Fibroblast of lung (primary cell): ENCODE results near the gene AKAP6. TPM values are rescaled to one million over a fixed set of nuclear protein-coding genes. Genes with fewer than 3 reads are reported as not detected.

Source experiments
- DNase-seq, 2 donors: peaks; one replicate each; pipeline versions ENCODE4 v3.0.0 to v3.0.0-alpha.2; 2010; ENCODE audit warnings: low read depth in 2 of 2
- H2AFZ ChIP-seq: 2 replicates; pipeline ENCODE4 v1.5.1; 2012; ENCODE audit warnings: low read length, control low read depth, inconsistent platforms
- H3K27ac ChIP-seq: 2 replicates; pipeline ENCODE4 v1.5.1; 2011; ENCODE audit warnings: low read length, control low read depth; ENCODE audit not compliant: insufficient read depth
- H3K27me3 ChIP-seq: 2 replicates; pipeline ENCODE4 v1.5.1; 2011; ENCODE audit warnings: mild to moderate bottlenecking, low read length; ENCODE audit not compliant: control insufficient read depth, insufficient read depth
- H3K36me3 ChIP-seq: 2 replicates; pipeline ENCODE4 v1.5.1; 2011; ENCODE audit warnings: low read length; ENCODE audit not compliant: control insufficient read depth, insufficient read depth
- H3K4me1 ChIP-seq: 2 replicates; pipeline ENCODE4 v1.5.1; 2011; ENCODE audit warnings: low read length; ENCODE audit not compliant: control insufficient read depth, insufficient read depth; ENCODE audit errors: extremely low read depth
- H3K4me2 ChIP-seq: 2 replicates; pipeline ENCODE4 v1.5.1; 2011; ENCODE audit warnings: low read length, control low read depth; ENCODE audit not compliant: insufficient read depth; ENCODE audit errors: extremely low read depth
- H3K4me3 ChIP-seq, 4 experiments: fragments of 200-600 bp in 1 of 4; sonication (generic) in 1 of 4; replicated peaks in 1 of 4; 2 replicates each; pipeline ENCODE4 v1.5.1; 2011 to 2016; ENCODE audit warnings: low read length in 4 of 4, low read depth in 3 of 4, mild to moderate bottlenecking in 3 of 4, control low read depth in 2 of 4, inconsistent platforms in 1 of 4, mixed read lengths in 1 of 4; ENCODE audit not compliant: insufficient read depth in 1 of 4; ENCODE audit errors: control extremely low read depth in 1 of 4
- H3K79me2 ChIP-seq: 2 replicates; pipeline ENCODE4 v1.5.1; 2012; ENCODE audit warnings: mild to moderate bottlenecking, low read length, inconsistent platforms; ENCODE audit not compliant: control insufficient read depth, insufficient read depth
- H3K9ac ChIP-seq: 2 replicates; pipeline ENCODE4 v1.5.1; 2011; ENCODE audit warnings: mild to moderate bottlenecking, low read length, control low read depth; ENCODE audit not compliant: insufficient read depth
- H3K9me3 ChIP-seq: 2 replicates; pipeline ENCODE4 v1.5.1; 2012; ENCODE audit warnings: low read depth, low read length; ENCODE audit not compliant: control insufficient read depth, insufficient read depth
- H4K20me1 ChIP-seq: 2 replicates; pipeline ENCODE4 v1.5.1; 2011; ENCODE audit warnings: low read length; ENCODE audit not compliant: control insufficient read depth, insufficient read depth; ENCODE audit errors: extremely low read depth
- CTCF ChIP-seq, 2 donors: IDR thresholded peaks in 1 of 2; conservative IDR thresholded peaks in 1 of 2; 1 replicate in 1 of 2; 2 replicates in 1 of 2; pipeline ENCODE4 v1.5.1; 2011 to 2012; ENCODE audit warnings: low read length in 2 of 2, control low read depth in 1 of 2, inconsistent platforms in 1 of 2, low read depth in 1 of 2, mild to moderate bottlenecking in 1 of 2
- EZH2 ChIP-seq: IDR thresholded peaks from 2 replicates; pipeline ENCODE4 v1.5.1; 2012; ENCODE audit warnings: low read length, control low read depth, mild to moderate bottlenecking; ENCODE audit errors: missing control alignments
- polyA plus RNA-seq, 2 donors: library from polyadenylated mRNA; depleted of rRNA in 1 of 2; stranded (reverse) in 1 of 2; unstranded in 1 of 2; fragments of >200 nt; gene quantifications; 2 replicates each; pipeline ENCODE4 v1.2.1, GENCODE V29; 2011 to 2012; ENCODE audit warnings: missing spikeins in 1 of 2
- total RNA-seq: library from RNA; depleted of rRNA; stranded (reverse); fragments of >200 nt; gene quantifications from 2 replicates; pipeline ENCODE4 v1.2.1, GENCODE V29; 2014

AKAP6 gene
- total and polyA plus RNA-seq, 2 donors (not counting 1 experiment from before 2014, with no cell fraction given): 3.3 to 10.9 TPM

GRCh38 chr14:32449648-32450047 lies 120.5 kb downstream of the AKAP6 start:
- Histone ChIP-seq H4K20me1 (no peaks in the 10 kb centered on the region), H3K9me3 (no peaks in the 10 kb centered on the region), H3K27ac (no peak overlapping the region), H3K4me1 (no peaks in the 10 kb centered on the region), H3K4me3 (no peak overlapping the region), H3K4me2 (no peak overlapping the region), H3K9ac (no peak overlapping the region), H3K36me3 (no peaks in the 10 kb centered on the region), H3K79me2 (no peaks in the 10 kb centered on the region), H3K27me3 (no peaks in the 10 kb centered on the region), H2AFZ (no peak overlapping the region)
- no peak for TF ChIP-seq EZH2
- DNase-seq: no peak

GRCh38 chr14:32450919-32451675 lies 122.0 kb downstream of the AKAP6 start:
- H4K20me1 ChIP-seq: no peaks in the 10 kb centered on the region
- no peaks in the 10 kb centered on the region for H3K9me3 ChIP-seq
- no peak overlapping the region for H3K4me3 ChIP-seq
- no peak overlapping the region for H3K4me2 ChIP-seq
- no peaks in the 10 kb centered on the region for H3K36me3 ChIP-seq
- H3K79me2 ChIP-seq: no peaks in the 10 kb centered on the region
- no peak overlapping the region for H3K9ac ChIP-seq
- no peak overlapping the region for H3K27ac ChIP-seq
- no peak overlapping the region for H2AFZ ChIP-seq
- H3K27me3 ChIP-seq: no peaks in the 10 kb centered on the region
- H3K4me1 ChIP-seq: no peaks in the 10 kb centered on the region
- no peak for TF ChIP-seq EZH2
- no peak for TF ChIP-seq CTCF (conservative IDR thresholded peaks at IDR 0.05 in 1 of 2, IDR thresholded peaks at IDR 0.05 in 1 of 2; ENCODE audit: low read depth in 1 of 2, low read length in 2 of 2)
- peak in 1 of 2 donors; percentile 25 for DNase-seq

GRCh38 chr14:32453857-32454810 lies 125.0 kb downstream of the AKAP6 start:
- no peak overlapping the region for H3K4me3 ChIP-seq
- H3K79me2 ChIP-seq: no peaks in the 10 kb centered on the region
- H2AFZ ChIP-seq: no peak overlapping the region
- H4K20me1 ChIP-seq: no peaks in the 10 kb centered on the region
- no peak overlapping the region for H3K9ac ChIP-seq
- DNase-seq: no peak
- no peaks in the 10 kb centered on the region for H3K4me1 ChIP-seq
- H3K27me3 ChIP-seq: no peaks in the 10 kb centered on the region
- H3K36me3 ChIP-seq: no peaks in the 10 kb centered on the region
- no peak overlapping the region for H3K27ac ChIP-seq
- TF ChIP-seq CTCF (conservative IDR thresholded peaks at IDR 0.05 in 1 of 2, IDR thresholded peaks at IDR 0.05 in 1 of 2; ENCODE audit: low read depth in 1 of 2, low read length in 2 of 2): no peak
- TF ChIP-seq EZH2: no peak
- H3K9me3 ChIP-seq: no peaks in the 10 kb centered on the region
- no peak overlapping the region for H3K4me2 ChIP-seq
